Stimulated activated CD8-positive, alpha-beta memory T cell treated with anti-CD3 and anti-CD28 coated beads, Interleukin-15, amount 100 ng/mL, for 1 hour (primary cell): ENCODE results near the gene SFTA2.
"Not testable (repeated sequence)": the region's sequence is repeated elsewhere in the genome, so short reads cannot be mapped to it uniquely, and the experiment has no call there.

ENCODE experiments used
- DNase-seq: peaks from one replicate; pipeline ENCODE4 v3.0.0-alpha.2; 2020; ENCODE audit warnings: low read depth

The SFTA2 gene

DNA sequence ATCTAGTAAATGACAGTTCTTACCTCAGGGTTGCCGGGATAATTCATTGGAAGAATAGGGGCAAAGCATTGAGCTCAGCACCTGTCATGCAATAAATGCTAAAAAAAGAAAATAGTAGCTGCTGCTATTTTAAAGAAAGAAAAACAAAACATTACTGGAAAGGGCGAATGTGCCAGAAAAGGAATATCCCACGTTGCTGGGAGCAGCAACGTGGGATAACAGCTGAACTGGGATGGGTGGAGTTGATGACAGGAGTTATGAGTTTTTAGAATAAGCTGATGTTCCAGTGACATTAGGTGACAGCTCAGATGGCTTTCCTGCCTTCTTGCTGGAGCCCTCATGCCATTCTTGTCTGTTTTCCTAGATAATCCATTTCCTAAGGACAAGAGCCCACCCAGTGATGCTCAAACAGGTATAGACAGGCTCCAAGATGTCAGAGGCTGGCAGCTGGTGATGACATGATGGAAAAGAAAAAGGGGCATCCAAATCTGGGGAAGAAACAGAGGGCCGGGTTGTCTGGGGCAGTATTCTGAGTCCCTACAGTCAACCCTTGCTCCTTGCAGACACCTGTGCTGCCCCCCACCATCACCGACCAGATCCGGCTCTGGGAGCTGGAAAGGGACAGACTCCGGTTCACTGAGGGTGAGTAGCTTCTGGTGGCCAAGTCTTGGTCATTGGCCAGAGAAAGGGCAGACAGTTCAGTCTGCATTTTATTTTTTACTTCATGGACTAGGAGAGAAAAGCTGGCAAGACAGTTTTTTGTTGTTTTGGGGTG, 19.0 kb downstream of the SFTA2 start:
- no peak for DNase-seq

DNA sequence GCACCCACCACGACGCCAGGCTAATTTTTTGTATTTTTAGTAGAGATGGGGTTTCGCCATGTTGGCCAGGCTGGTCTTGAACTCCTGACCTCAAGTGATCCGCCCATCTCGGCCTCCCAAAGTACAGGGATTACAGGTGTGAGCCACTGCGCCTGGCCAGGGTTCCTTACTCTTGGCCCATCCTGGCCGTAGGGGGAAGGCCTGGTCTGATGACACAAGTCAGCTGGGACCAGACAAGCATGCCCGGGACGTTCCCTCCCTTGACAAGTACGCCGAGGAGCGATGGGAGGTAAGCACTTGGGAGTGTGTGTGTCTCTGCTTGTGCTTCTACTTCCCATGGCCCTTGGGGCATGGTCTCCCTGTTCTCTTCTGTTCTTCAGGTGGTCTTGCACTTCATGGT, 21.5 kb downstream of the SFTA2 start:
- DNase-seq = not testable (repeated sequence)

DNA sequence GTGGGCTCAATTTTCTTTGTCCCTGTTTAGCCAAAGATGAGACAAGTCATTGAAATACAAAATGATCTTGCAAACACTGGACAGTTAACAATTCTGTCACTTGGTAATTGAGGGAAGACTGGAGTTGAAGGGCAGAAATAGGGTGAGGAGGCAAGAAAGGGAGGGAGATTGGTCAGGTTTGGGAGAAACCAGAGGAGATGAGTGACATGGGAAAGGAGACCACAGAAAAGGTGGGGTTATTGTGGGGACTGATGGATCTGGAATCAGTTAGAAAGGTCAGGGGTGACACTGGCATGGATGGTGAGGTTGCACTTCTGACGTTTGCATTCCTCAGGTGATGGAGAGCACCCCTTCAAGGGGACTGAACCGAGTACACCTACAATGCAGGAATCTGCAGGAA, 23.3 kb downstream of the SFTA2 start:
- DNase-seq = no peak

DNA sequence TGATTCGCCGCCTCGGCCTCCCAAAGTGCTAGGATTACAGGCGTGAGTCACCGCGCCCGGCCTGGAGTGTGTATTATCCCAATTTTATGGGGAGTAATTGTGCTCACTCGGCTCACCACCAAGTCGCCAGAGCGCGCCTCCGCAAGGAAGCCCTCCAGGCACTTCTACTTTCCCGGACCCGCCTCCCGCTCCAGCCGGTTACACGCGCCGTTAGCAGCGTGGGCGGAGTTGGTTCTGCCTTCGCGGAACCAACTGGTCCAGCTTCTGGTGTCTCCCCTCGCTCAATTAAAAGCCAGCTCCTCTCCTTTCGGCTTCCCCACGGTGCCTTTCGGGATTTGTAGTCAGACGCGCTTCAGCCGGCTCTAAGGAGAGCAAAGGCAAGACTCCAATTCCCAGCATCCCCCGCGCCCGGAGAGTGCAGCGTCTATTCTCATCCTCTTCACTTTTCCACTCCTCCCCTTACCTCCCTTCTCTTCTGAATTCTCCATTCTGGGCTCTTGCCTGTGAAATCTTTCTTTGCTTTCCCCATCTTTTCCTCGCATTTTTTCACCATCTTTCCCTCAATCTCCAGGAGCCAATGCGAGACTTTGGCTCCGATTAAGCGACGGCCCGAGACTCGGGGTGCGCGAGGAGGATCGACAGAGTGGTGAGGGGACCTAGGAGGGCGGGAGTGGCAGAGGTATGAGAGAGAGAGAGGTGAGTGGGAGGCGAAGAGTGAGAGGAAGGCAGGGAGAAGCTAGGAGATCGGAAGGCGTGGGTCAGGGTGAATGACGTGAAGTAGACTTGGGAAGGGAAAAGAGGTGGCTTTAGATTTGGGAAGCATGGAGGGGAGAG, 24.0 kb downstream of the SFTA2 start, which contains the start of gene GTF2H4:
Gene GTF2H4, plus strand, starts transcription at position 450 of the 834 bp plus-strand sequence.
- DNase-seq = peak; percentile 90

DNA sequence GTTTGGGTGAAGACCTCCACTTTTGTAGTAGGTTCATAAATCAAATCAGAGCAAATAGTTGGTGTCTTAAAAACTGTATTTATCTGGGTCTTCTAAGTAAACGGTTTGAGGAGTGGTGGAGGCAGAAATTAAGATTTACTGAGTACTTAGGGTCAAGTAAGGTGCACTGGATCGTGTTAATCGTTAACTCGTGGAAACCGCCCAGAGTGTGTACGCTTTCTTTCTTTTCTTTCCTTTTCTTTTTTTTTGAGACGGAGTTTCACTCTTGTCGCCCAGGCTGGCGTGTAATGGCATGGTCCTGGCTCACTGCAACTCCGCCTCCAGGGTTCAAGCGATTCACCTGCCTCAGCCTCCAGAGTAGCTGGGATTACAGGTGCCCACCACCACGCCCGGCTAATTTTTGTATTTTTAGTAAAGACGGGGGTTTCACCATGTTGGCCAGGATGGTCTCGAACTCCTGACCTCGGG, 24.6 kb downstream of the SFTA2 start:
- DNase-seq = not testable (repeated sequence)

DNA sequence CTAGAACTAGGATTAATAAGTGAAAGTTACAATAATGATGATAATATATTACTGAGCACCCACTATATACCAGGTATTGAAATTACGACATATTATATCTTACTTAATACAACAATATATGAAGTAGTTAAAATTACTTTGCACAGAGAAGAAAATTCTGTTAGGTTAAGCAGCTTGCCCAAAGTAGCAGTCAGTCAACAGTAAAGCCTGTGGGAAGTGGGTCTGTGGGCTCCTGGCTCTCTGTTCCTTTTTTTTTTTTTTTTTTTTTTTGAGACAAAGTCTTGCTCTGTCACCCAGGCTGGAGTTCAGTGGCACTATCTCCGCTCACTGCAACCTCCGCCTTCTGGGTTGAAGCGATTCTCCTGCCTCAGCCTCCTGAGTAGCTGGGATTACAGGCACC, 28.7 kb downstream of the SFTA2 start:
- no peak for DNase-seq

DNA sequence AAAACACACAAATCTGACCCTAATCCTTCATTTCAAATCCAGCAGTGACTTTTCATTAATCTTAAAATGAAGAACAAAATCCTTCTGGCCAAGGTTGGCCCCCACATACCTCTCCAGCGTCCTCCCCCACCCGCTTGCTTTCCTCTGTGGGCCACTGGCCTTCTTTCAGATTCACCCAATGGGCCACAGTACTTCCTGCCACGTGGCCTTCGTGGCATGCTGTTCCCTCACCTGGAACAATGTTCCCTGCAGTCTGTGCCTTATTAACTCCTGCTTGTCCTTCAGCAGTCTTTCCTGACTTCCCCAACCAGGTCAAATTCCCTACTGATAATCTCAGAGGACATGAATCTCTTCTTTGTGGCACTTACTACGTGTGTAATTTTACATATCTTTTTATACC, 29.3 kb downstream of the SFTA2 start:
- DNase-seq = no peak

DNA sequence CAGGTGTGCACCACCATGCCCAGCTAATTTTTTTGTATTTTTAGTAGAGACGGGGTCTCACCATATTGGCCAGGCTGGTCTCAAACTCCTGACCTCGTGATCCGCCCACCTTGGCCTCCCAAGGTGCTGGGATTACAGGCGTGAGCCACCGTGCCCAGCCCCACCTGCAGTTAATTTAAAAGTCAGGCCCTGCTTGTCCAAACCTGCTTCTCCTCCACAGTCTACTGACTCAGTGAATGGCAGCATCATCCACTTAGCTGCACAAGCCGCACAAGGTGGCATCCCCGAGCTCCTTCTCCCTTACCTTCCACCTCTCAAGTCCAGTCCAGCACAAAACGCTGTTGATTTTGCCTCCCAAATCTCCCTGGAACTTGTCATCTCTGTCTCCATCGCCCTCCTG, 29.8 kb downstream of the SFTA2 start:
- not testable (repeated sequence) for DNase-seq

DNA sequence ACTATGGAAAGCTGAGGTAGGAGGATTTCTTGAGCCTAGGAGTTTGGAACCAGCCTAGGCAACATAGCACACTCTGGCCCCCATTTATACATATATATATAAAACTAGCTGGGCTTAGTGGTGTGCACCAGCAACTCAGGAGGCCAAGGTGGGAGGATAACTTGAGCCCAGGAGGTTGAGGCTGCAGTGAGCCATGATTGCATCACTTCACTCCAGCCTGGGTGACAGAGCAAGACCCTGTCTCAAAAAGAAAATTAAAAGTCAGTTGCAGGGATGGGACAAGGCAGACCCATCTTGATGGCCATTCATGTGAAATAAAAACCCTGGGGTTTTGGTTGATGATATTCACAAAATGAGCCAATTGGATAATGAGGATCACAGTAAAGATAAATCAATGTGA, 30.5 kb downstream of the SFTA2 start:
- DNase-seq = no peak

DNA sequence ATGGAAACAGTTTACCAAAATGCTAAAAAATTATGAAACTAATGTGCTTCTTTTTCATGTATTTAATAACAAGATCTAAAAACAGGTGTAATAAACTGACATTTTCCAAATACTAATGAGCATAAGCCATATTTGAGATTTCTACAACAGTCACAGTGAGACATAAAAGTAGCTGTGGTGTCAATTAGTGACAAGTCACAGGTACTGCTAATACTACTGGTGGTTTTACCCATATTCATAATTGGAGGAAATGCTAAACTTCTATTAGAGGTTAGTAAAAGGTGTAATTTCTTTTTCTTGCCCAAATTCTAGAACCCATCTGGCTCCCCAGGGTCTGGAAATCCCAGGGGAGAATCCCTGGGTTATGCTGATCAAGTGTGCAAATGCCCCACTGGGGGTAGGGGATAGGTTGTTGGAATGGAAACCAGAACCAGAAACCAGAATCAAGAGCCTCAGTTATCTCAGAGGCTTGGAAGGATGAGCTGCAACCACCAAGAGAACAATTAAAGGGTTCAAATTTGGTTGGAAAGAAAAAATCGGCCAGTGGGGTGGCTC, 31.0 kb downstream of the SFTA2 start:
- no peak for DNase-seq

DNA sequence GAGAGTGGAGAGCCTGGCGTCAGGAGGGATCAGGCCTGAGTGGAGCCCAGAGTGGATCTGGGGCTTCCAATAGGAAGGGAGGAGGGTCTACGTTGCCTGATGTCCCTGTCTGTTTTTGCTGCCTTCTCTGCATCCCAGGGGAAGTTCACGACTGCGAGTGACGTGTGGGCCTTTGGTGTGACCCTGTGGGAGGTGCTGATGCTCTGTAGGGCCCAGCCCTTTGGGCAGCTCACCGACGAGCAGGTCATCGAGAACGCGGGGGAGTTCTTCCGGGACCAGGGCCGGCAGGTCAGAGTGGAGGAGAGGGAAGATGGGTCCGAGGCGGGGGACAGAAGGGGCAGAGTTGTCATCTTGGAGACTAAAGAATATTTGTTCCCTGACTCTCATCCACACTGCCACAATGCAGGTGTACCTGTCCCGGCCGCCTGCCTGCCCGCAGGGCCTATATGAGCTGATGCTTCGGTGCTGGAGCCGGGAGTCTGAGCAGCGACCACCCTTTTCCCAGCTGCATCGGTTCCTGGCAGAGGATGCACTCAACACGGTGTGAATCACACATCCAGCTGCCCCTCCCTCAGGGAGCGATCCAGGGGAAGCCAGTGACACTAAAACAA, 33.1 kb downstream of the SFTA2 start:
- no peak for DNase-seq

DNA sequence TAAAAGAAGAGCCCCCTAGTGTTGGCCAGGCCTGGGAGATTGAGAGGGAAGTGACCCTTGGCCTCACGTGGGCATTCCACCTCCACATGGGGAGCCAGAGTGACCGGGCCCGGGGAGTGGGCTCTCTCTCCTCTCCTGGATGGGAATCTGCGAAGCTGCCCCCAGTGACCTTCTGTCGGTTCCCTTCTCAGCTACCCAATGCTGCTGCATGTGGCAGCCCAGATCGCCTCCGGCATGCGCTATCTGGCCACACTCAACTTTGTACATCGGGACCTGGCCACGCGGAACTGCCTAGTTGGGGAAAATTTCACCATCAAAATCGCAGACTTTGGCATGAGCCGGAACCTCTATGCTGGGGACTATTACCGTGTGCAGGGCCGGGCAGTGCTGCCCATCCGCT, 34.1 kb downstream of the SFTA2 start:
- no peak for DNase-seq

DNA sequence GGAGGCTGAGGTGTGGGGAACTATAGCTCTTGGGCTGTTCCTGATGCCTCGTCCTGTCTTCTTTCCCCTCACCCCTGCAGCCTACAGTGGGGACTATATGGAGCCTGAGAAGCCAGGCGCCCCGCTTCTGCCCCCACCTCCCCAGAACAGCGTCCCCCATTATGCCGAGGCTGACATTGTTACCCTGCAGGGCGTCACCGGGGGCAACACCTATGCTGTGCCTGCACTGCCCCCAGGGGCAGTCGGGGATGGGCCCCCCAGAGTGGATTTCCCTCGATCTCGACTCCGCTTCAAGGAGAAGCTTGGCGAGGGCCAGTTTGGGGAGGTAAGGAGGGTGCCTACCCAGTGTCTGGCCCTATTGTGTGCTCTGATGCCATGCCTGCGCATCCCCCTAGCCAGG, 35.4 kb downstream of the SFTA2 start:
- DNase-seq = no peak

DNA sequence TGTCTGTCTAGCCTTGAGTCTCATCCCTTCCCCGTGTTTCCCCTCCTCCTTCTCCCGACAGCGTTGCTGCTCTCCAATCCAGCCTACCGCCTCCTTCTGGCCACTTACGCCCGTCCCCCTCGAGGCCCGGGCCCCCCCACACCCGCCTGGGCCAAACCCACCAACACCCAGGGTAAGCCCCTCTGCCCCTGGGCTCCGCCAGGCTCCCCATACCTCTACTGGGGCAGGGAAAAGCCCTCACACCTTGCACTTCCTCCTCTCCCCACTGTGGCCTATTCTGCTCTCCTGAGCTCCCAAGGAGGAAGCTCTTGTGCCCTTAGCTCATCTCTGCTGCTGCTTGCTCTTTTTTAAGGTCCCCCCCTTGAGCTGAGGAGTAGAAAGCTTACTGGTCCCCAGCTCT, 36.6 kb downstream of the SFTA2 start:
- DNase-seq = no peak

DNA sequence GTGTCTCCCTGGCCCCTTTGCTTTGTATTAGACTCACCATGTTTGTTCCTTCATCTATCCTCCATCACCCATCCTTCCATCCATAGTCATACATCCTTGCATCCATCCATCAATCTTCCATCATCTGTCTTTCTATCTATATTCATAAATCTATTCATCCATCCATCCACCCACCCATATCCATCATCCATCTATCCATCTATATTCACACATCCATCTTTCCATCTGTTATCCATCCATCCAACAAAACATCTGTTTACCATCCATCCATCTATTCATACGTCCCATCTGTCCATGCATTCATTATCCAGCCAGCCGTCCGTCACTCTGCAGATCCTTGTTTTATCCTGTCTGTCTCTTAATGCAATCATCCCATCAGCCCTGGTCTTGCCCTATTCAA, 37.0 kb downstream of the SFTA2 start:
- DNase-seq = no peak

DNA sequence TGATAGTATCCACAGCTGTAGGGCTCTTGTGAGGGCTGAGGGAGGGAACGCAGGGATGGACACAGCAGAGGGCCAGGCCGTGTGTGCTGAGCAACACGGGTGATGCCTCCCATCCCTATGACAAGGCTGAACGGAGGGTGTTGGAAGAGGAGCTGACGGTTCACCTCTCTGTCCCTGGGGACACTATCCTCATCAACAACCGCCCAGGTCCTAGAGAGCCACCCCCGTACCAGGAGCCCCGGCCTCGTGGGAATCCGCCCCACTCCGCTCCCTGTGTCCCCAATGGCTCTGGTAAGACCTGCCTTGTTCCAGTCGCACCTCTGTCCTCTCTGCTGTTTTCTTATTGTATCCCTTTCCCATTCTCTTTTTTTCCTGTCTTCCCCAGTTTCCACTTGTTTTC, 37.6 kb downstream of the SFTA2 start:
- DNase-seq = no peak

DNA sequence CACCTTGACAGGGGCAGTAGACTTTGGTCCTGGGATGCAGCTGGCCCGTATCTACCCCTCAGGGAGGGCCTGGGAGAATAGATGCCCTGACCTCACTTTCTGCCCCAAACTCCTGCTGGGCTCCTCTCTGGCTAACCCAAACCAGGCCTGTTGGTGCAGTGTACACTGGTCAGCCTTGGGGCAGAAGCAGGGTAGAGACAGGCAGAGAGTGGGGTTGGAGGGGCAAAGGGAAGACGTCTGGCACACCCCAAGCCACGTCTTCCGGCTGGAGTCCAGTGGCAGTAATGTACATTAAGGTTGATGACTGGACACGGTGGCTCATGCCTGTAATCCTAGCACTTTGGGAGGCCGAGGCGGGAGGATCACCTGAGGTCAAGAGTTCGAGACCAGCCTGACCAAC, 38.3 kb downstream of the SFTA2 start:
- no peak for DNase-seq

DNA sequence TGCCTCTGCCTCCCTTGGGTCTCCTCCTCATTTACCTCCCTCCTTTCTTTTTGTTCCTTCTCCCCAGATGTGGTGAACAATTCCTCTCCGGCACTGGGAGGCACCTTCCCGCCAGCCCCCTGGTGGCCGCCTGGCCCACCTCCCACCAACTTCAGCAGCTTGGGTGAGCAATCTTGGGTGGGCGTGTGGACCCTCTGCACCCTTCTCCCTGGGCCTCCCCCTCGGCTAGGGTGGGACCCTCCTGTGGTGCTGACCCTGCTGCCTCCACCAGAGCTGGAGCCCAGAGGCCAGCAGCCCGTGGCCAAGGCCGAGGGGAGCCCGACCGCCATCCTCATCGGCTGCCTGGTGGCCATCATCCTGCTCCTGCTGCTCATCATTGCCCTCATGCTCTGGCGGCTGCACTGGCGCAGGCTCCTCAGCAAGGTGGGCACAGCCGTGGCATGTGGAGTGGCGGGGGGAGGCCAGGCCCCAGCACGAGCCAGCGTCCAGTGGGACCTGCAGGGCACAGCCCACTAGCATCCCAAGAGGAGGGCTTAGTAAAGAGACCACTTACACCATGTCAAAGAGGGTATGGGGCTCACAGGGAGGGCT, 38.9 kb downstream of the SFTA2 start:
- DNase-seq = no peak

DNA sequence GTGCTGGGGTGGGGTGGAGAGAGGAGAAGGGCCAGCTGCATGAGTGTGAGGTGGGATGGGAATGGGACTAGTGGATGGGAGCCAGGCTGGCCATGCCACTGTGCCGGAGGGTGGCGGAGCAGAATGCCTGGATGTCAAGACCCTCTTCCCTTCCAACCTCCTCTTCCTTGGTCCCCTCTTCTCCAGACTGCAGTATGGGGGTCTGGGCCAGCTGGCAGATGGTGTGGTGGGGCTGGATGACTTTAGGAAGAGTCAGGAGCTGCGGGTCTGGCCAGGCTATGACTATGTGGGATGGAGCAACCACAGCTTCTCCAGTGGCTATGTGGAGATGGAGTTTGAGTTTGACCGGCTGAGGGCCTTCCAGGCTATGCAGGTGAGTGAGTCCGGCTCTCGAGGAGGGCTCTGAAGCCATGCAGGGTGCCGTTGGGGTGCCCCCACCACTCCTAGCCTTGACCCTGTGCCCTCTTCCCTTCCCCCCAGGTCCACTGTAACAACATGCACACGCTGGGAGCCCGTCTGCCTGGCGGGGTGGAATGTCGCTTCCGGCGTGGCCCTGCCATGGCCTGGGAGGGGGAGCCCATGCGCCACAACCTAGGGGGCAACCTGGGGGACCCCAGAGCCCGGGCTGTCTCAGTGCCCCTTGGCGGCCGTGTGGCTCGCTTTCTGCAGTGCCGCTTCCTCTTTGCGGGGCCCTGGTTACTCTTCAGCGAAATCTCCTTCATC, 40.0 kb downstream of the SFTA2 start:
- no peak for DNase-seq

DNA sequence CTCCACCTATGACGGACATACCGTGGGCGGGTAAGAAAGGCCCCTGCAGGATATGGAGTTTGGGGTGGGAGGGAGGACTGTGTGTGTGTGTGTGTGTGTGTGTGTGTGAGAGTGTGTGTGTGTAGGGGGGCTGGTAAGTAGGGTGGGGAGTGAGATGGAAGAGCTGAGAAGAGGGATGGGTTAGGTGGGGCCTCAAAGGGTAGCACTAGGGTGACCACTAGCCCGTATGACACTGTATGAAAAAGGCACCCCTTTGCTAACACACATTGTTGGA, 40.6 kb downstream of the SFTA2 start:
- DNase-seq = no peak

DNA sequence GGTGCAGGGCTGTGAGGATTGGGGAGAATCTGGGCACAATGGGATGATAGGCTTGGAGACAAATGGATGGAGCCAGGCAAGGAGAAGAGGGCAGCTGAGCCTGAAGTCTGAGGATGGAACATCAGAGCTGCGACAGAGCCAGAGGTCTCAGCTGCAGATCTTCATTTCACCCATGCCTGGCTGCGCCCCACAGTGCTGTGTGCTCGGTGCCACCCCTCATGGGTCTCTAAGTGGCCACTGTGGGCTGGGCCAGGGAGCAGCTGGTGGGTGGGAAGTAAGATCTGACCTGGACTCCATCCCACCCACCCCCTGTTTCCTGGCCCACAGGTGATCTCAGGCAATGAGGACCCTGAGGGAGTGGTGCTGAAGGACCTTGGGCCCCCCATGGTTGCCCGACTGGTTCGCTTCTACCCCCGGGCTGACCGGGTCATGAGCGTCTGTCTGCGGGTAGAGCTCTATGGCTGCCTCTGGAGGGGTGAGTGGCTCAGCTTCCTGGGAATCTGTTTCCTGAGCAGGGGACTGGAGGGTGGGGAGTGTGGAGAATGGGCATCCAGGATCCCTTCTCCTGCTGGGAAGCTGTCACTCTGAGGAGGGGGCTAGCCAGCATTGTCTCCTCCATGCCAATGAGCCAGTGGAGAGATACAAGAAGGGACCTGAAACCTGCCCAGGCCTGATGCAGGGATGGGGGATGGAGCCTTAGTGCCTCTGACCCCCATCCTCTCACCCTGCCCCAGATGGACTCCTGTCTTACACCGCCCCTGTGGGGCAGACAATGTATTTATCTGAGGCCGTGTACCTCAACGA, 41.1 kb downstream of the SFTA2 start:
- DNase-seq = no peak
